Common myeloid progenitor, CD34-positive (primary cell): Measurements from ENCODE around the gene CNTNAP5.

Source experiments
- CTCF ChIA-PET: fragments of 350-600 bp; sonication (Branson Sonifier 250); formaldehyde crosslinking; loops from one replicate; lab custom pipeline; 2021; ENCODE audit warnings: antibody characterized with exemption; lab: Charles Lee
- POLR2A ChIA-PET: fragments of 350-600 bp; sonication (Branson Sonifier 250); formaldehyde crosslinking; loops from one replicate; lab custom pipeline; 2021; ENCODE audit warnings: antibody characterized with exemption; lab: Charles Lee
- DNase-seq, 3 donors: peaks; one replicate each; pipeline versions ENCODE4 v3.0.0 to v3.0.0-alpha.2; 2013
- H3K27ac ChIP-seq, 2 experiments: 1 replicate in 1 of 2; 2 replicates in 1 of 2; pipeline ENCODE4 v1.7.0; 2013; ENCODE audit warnings: inconsistent platforms in 2 of 2, low read length in 2 of 2, mild to moderate bottlenecking in 2 of 2, low read depth in 1 of 2, moderate library complexity in 1 of 2; ENCODE audit not compliant: severe bottlenecking in 2 of 2, insufficient read depth in 1 of 2, poor library complexity in 1 of 2
- H3K27me3 ChIP-seq, 5 experiments: replicated peaks in 2 of 5; 1 replicate in 3 of 5; 2 replicates in 2 of 5; pipeline versions ENCODE4 v1.6.1 to v1.7.0; 2013; ENCODE audit warnings: low read length in 4 of 5, mild to moderate bottlenecking in 2 of 5, moderate library complexity in 2 of 5, inconsistent platforms in 1 of 5; ENCODE audit not compliant: insufficient read depth in 5 of 5, control insufficient read depth in 4 of 5
- H3K36me3 ChIP-seq, 4 experiments: 1 replicate in 2 of 4; 2 replicates in 2 of 4; pipeline versions ENCODE4 v1.6.1 to v1.7.0; 2013; ENCODE audit warnings: low read length in 3 of 4, control low read depth in 1 of 4, mild to moderate bottlenecking in 1 of 4; ENCODE audit not compliant: control insufficient read depth in 4 of 4, insufficient read depth in 4 of 4
- H3K4me1 ChIP-seq, 4 experiments: 1 replicate in 3 of 4; 2 replicates in 1 of 4; pipeline versions ENCODE4 v1.6.1 to v1.7.1; 2013; ENCODE audit warnings: low read length in 3 of 4, mild to moderate bottlenecking in 3 of 4, control low read depth in 1 of 4, inconsistent platforms in 1 of 4, moderate library complexity in 1 of 4; ENCODE audit not compliant: control insufficient read depth in 4 of 4, insufficient read depth in 4 of 4; ENCODE audit errors: control extremely low read depth in 1 of 4
- H3K4me3 ChIP-seq, 7 experiments: 1 replicate in 4 of 7; 2 replicates in 3 of 7; pipeline versions ENCODE4 v1.5.1 to v1.7.0; 2013; ENCODE audit warnings: mild to moderate bottlenecking in 7 of 7, low read length in 6 of 7, moderate library complexity in 6 of 7, inconsistent platforms in 2 of 7, low read depth in 2 of 7, control low read depth in 1 of 7; ENCODE audit not compliant: insufficient read depth in 4 of 7, control insufficient read depth in 1 of 7; ENCODE audit errors: extremely low read depth in 1 of 7
- H3K9me3 ChIP-seq, 5 experiments: 1 replicate in 4 of 5; 2 replicates in 1 of 5; pipeline versions ENCODE4 v1.6.1 to v1.7.1; 2013; ENCODE audit warnings: low read length in 4 of 5, mild to moderate bottlenecking in 2 of 5, inconsistent platforms in 1 of 5, low read depth in 1 of 5, moderate library complexity in 1 of 5; ENCODE audit not compliant: control insufficient read depth in 4 of 5, insufficient read depth in 2 of 5; ENCODE audit errors: control extremely low read depth in 1 of 5
- WGBS: methylation state at CpG from one replicate; pipeline ENCODE4 v1.1.5; 2013; ENCODE audit not compliant: insufficient coverage; 5-methylcytosine and 5-hydroxymethylcytosine counted together

The CNTNAP5 gene

GRCh38 chr2:124668161-124668560 lies 643.1 kb downstream of the CNTNAP5 start:
- Histone ChIP-seq H3K4me1 (no peaks in the 10 kb centered on the region), H3K27me3 (no peaks in the 10 kb centered on the region), H3K4me3 (no peak overlapping the region), H3K27ac (no peak overlapping the region), H3K9me3 (no peaks in the 10 kb centered on the region), H3K36me3 (no peaks in the 10 kb centered on the region)
- POLR2A ChIA-PET, result no interaction called here
- CTCF ChIA-PET, result no interaction called here
- no peak for DNase-seq
- 54% methylated on average over 2 of the region's 2 CpGs for whole genome bisulfite sequencing

- H3K36me3 ChIP-seq, result no peaks in the 10 kb centered on the region
- H3K9me3 ChIP-seq, result no peaks in the 10 kb centered on the region
- POLR2A ChIA-PET, result no interaction called here
- H3K27me3 ChIP-seq, result no peaks in the 10 kb centered on the region
- no peak overlapping the region for H3K4me3 ChIP-seq
- DNase-seq, result no peak
- CTCF ChIA-PET, result no interaction called here
- no peak overlapping the region for H3K27ac ChIP-seq
- no peaks in the 10 kb centered on the region for H3K4me1 ChIP-seq
Observed at GRCh38 chr2:124670187-124670586, 645.1 kb downstream of the CNTNAP5 start.

GRCh38 chr2:124678043-124678442 lies 653.0 kb downstream of the CNTNAP5 start:
- Histone ChIP-seq H3K36me3 (no peaks in the 10 kb centered on the region), H3K4me1 (no peaks in the 10 kb centered on the region), H3K9me3 (peaks cover 0 to 1% (median 0%) of the 10 kb centered on the region in 5 experiments), H3K27ac (no peak overlapping the region), H3K27me3 (no peaks in the 10 kb centered on the region), H3K4me3 (no peak overlapping the region)
- ChIA-PET POLR2A (no interaction called here), CTCF (no interaction called here)
- DNase-seq, result no peak
- whole genome bisulfite sequencing, result 94% methylated on average over 2 of the region's 2 CpGs

GRCh38 chr2:124683536-124684428 lies 658.7 kb downstream of the CNTNAP5 start:
- ChIA-PET CTCF (interaction anchor here (1.1 kb wide), 1 partner anchor 11 kb away, joined by 3 read pairs; no protein-coding TSS in a partner anchor), POLR2A (no interaction called here)
- H3K9me3 ChIP-seq, result peaks cover 0 to 1% (median 0%) of the 10 kb centered on the region in 5 experiments
- H3K4me1 ChIP-seq, result no peaks in the 10 kb centered on the region
- no peak overlapping the region for H3K4me3 ChIP-seq
- H3K36me3 ChIP-seq, result no peaks in the 10 kb centered on the region
- H3K27ac ChIP-seq, result no peak overlapping the region
- 89% methylated on average over 3 of the region's 6 CpGs for WGBS
- no peak for DNase-seq
- no peaks in the 10 kb centered on the region for H3K27me3 ChIP-seq

- no peaks in the 10 kb centered on the region for H3K27me3 ChIP-seq
- DNase-seq, result no peak
- WGBS, result 100% methylated on average over 2 of the region's 3 CpGs
- POLR2A ChIA-PET, result no interaction called here
- no peak overlapping the region for H3K27ac ChIP-seq
- H3K4me1 ChIP-seq, result no peaks in the 10 kb centered on the region
- H3K9me3 ChIP-seq, result peaks cover 0 to 5% (median 0%) of the 10 kb centered on the region in 5 experiments
- no peak overlapping the region for H3K4me3 ChIP-seq
- CTCF ChIA-PET, result no interaction called here
- no peaks in the 10 kb centered on the region for H3K36me3 ChIP-seq
Observed at GRCh38 chr2:124689348-124689747, 664.3 kb downstream of the CNTNAP5 start.

GRCh38 chr2:124692216-124692615 lies 667.1 kb downstream of the CNTNAP5 start:
- peaks cover 0 to 5% (median 0%) of the 10 kb centered on the region in 5 experiments for H3K9me3 ChIP-seq
- H3K36me3 ChIP-seq, result no peaks in the 10 kb centered on the region
- no peak for DNase-seq
- no peaks in the 10 kb centered on the region for H3K27me3 ChIP-seq
- POLR2A ChIA-PET, result no interaction called here
- H3K4me3 ChIP-seq, result no peak overlapping the region
- no peak overlapping the region for H3K27ac ChIP-seq
- no peaks in the 10 kb centered on the region for H3K4me1 ChIP-seq
- CTCF ChIA-PET, result interaction anchor here (2.3 kb wide), 1 partner anchor 12 kb away, joined by 7 read pairs; no protein-coding TSS in a partner anchor

- CTCF ChIA-PET, result interaction anchor here (2.3 kb wide), 1 partner anchor 11 kb away, joined by 7 read pairs; no protein-coding TSS in a partner anchor
- POLR2A ChIA-PET, result no interaction called here
Observed at GRCh38 chr2:124692707-124693106, 667.6 kb downstream of the CNTNAP5 start.

More at GRCh38 chr2:124692707-124693106, 667.6 kb downstream of the CNTNAP5 start:
- no peak for DNase-seq
- Histone ChIP-seq H3K27ac (no peak overlapping the region), H3K4me3 (no peak overlapping the region), H3K9me3 (peaks cover 0 to 5% (median 0%) of the 10 kb centered on the region in 5 experiments), H3K4me1 (no peaks in the 10 kb centered on the region), H3K36me3 (no peaks in the 10 kb centered on the region), H3K27me3 (no peaks in the 10 kb centered on the region)
- WGBS, result no CpG with 5 or more reads among the region's 1 CpG
